ENCODE data around the gene GALNT11. TPM values are rescaled to one million over a fixed set of nuclear protein-coding genes. Genes with fewer than 3 reads are reported as not detected.

GALNT11 gene
- total and polyA plus RNA-seq, 9 of the 15 experiments (the other 6 are each of a cell fraction or from before 2014, with no cell fraction given): 8.2 to 59.5 (median 36.5) TPM

GRCh38 chr7:152054367-152055230, 29.1 kb downstream of the GALNT11 start:
- Histone ChIP-seq H3K27ac (ENCODE audit: extremely low read depth, low read depth, low read length) (no peak overlapping the region), H3K4me3 (no peak overlapping the region), H3K79me2 (ENCODE audit: control insufficient read depth, insufficient read depth, low read length) (no peaks in the 10 kb centered on the region; the same call in 2 of the 3 replicates), H3K4me2 (ENCODE audit: insufficient read depth, low read length) (no peak overlapping the region), H4K20me1 (replicated peaks; ENCODE audit: control insufficient read depth, insufficient read depth, low read length) (peaks cover 6% of the 10 kb centered on the region; the same call in 1 of the 2 replicates), H3K9me3 (replicated peaks; ENCODE audit: control insufficient read depth, insufficient read depth, low read depth, low read length) (no peaks in the 10 kb centered on the region), H3K27me3 (ENCODE audit: control insufficient read depth in 2 of 2, insufficient read depth in 2 of 2, low read length in 2 of 2) (no peaks in the 10 kb centered on the region), H3K36me3 (ENCODE audit: control insufficient read depth, insufficient read depth, low read length) (no peaks in the 10 kb centered on the region), H3K4me1 (replicated peaks in 1 of 2; ENCODE audit: control insufficient read depth in 2 of 2, insufficient read depth in 2 of 2, low read length in 2 of 2) (no peaks in the 10 kb centered on the region), H3K9me1 (ENCODE audit: control insufficient read depth, insufficient read depth, low read length) (no peaks in the 10 kb centered on the region), H2AFZ (ENCODE audit: low read depth, low read length) (no peak overlapping the region), H3K9ac (ENCODE audit: insufficient read depth in 1 of 2, low read depth in 2 of 2, low read length in 2 of 2) (no peak overlapping the region)
- no peak for FAIRE-seq
- no peak for DNase-seq (ENCODE audit: extremely low read depth in 1 of 4, low spot score in 3 of 4)
- in situ Hi-C loops (cut with MboI) (no loop called here), intact Hi-C loops (cut with micrococcal nuclease) (no loop called here)
- ChIA-PET CTCF (ENCODE audit: low intra/inter-chr PET ratio) (no interaction called here), POLR2A (interaction anchor here (0.6 kb wide), 1 partner anchor 405 kb away, joined by 3 read pairs; no protein-coding TSS in a partner anchor)
- no peak for ATAC-seq
- 72% methylated on average over 8 of the region's 8 CpGs for WGBS (ENCODE audit: insufficient coverage, low coverage, missing lambda C conversion rate)
- BruUV-seq (replicated peaks): no TSS peak
- TF ChIP-seq GMEB1 (CRISPR knock-in tag; IDR thresholded peaks at IDR 0.05) (no peak), MGA (IDR thresholded peaks at IDR 0.05) (no peak), BRF1 (IDR thresholded peaks at IDR 0.05; ENCODE audit: borderline replicate concordance, extremely low read depth, insufficient read length) (no peak), ZBTB1 (CRISPR knock-in tag; IDR thresholded peaks at IDR 0.05; ENCODE audit: borderline replicate concordance, low read depth) (no peak), VEZF1 (CRISPR knock-in tag; IDR thresholded peaks at IDR 0.05) (no peak)
